NOMO-1 treated with DMSO at 0.1 percent for 48 hours (cell line): ENCODE data around the gene PTGES2.
A peak's percentile ranks its signal among the peaks of the same experiment; 100 is the strongest.
"Not testable (repeated sequence)": the region's sequence is repeated elsewhere in the genome, so short reads cannot be mapped to it uniquely, and the experiment has no call there.

ENCODE experiments used
- DNase-seq: peaks from one replicate; lab custom pipeline; 2025; ENCODE audit not compliant: unreplicated experiment; lab: John Stamatoyannopoulos, UW

Gene PTGES2

GRCh38 chr9:128120741-128121465 is 6.6 kb downstream of the PTGES2 start:
- no peak for DNase-seq

GRCh38 chr9:128120061-128120740 is 7.3 kb downstream of the PTGES2 start:
- no peak for DNase-seq

GRCh38 chr9:128118971-128119665 is 8.4 kb downstream of the PTGES2 start:
- DNase-seq = no peak

- no peak for DNase-seq
Measured at GRCh38 chr9:128118472-128118857, 9.1 kb downstream of the PTGES2 start.

- peak; percentile 73 for DNase-seq
Measured at GRCh38 chr9:128117613-128118471, 9.7 kb downstream of the PTGES2 start.

- DNase-seq = no peak
Measured at GRCh38 chr9:128116104-128117083, 11.1 kb downstream of the PTGES2 start.

GRCh38 chr9:128115187-128116103 is 12.1 kb downstream of the PTGES2 start:
- DNase-seq = no peak

- no peak for DNase-seq
Measured at GRCh38 chr9:128114326-128115186, 13.0 kb downstream of the PTGES2 start.

GRCh38 chr9:128113526-128114325 is 13.8 kb downstream of the PTGES2 start:
- no peak for DNase-seq

- DNase-seq = not testable (repeated sequence)
Measured at GRCh38 chr9:128111726-128112125, 15.8 kb downstream of the PTGES2 start.

GRCh38 chr9:128109050-128109709 is 18.3 kb downstream of the PTGES2 start:
- no peak for DNase-seq

GRCh38 chr9:128108269-128109049 is 19.1 kb downstream of the PTGES2 start:
- DNase-seq = no peak

GRCh38 chr9:128107468-128108268 is 19.9 kb downstream of the PTGES2 start:
- DNase-seq = no peak

- no peak for DNase-seq
Measured at GRCh38 chr9:128106940-128107467, 20.5 kb downstream of the PTGES2 start.
